SK-N-DZ (cell line): ENCODE data around the gene TMEM270.
"Not testable (repeated sequence)": the region's sequence is repeated elsewhere in the genome, so short reads cannot be mapped to it uniquely, and the experiment has no call there.

Experiments
- DNase-seq: peaks from one replicate; pipeline ENCODE4 v3.0.0-alpha.2; 2015; ENCODE audit warnings: low spot score

TMEM270 gene

GRCh38 chr7:73831834-73832651 lies 28.9 kb upstream of the TMEM270 start:
- DNase-seq: no peak

- no peak for DNase-seq
Measured at GRCh38 chr7:73832806-73833205, 28.2 kb upstream of the TMEM270 start.

- no peak for DNase-seq
Measured at GRCh38 chr7:73833251-73833919, 27.6 kb upstream of the TMEM270 start.

- no peak for DNase-seq
Measured at GRCh38 chr7:73834626-73835191, 26.2 kb upstream of the TMEM270 start.

GRCh38 chr7:73837167-73837566 lies 23.8 kb upstream of the TMEM270 start:
- DNase-seq: not testable (repeated sequence)

GRCh38 chr7:73838642-73839041 lies 22.3 kb upstream of the TMEM270 start:
- no peak for DNase-seq

- no peak for DNase-seq
Measured at GRCh38 chr7:73839290-73839689, 21.7 kb upstream of the TMEM270 start.

- DNase-seq: no peak
Measured at GRCh38 chr7:73839743-73840714, 20.9 kb upstream of the TMEM270 start.

- DNase-seq: no peak
Measured at GRCh38 chr7:73840715-73841379, 20.1 kb upstream of the TMEM270 start.

GRCh38 chr7:73841689-73842066 lies 19.3 kb upstream of the TMEM270 start:
- no peak for DNase-seq

GRCh38 chr7:73842067-73842976 lies 18.6 kb upstream of the TMEM270 start, which contains the start of gene METTL27:
METTL27 (minus strand) TSS chr7:73842516; CDS start chr7:73842140, 376 bp downstream.
- peak; percentile 82 for DNase-seq

- DNase-seq: no peak
Measured at GRCh38 chr7:73844131-73844547, 16.8 kb upstream of the TMEM270 start.

- no peak for DNase-seq
Measured at GRCh38 chr7:73844848-73845460, 16.0 kb upstream of the TMEM270 start.

GRCh38 chr7:73845701-73846195 lies 15.2 kb upstream of the TMEM270 start:
- not testable (repeated sequence) for DNase-seq

- DNase-seq: no peak
Measured at GRCh38 chr7:73847941-73848723, 12.8 kb upstream of the TMEM270 start.

GRCh38 chr7:73850781-73851207 lies 10.2 kb upstream of the TMEM270 start:
- DNase-seq: no peak

GRCh38 chr7:73851410-73852338 lies 9.3 kb upstream of the TMEM270 start:
- DNase-seq: no peak
